Smooth muscle cell (in vitro differentiated cells): ENCODE data around the gene FSHR. TPM values are rescaled to one million over a fixed set of nuclear protein-coding genes. Genes with fewer than 3 reads are reported as not detected.

Experiments
- DNase-seq: peaks from one replicate; lab custom pipeline; 2025; ENCODE audit not compliant: unreplicated experiment; lab: John Stamatoyannopoulos, UW
- H2AFZ ChIP-seq: fragments of 200-600 bp; sonication (generic); 2 replicates; pipeline ENCODE4 v1.6.0; 2016; ENCODE audit warnings: antibody characterized with exemption, low read depth, mild to moderate bottlenecking
- H3F3A ChIP-seq: fragments of 200-600 bp; sonication (generic); 2 replicates; pipeline ENCODE4 v1.6.0; 2017; ENCODE audit warnings: antibody characterized with exemption, low read depth
- H3K27ac ChIP-seq: fragments of 200-600 bp; sonication (generic); 2 replicates; pipeline ENCODE4 v1.5.1; 2016; ENCODE audit warnings: low read depth, mild to moderate bottlenecking
- H3K27me3 ChIP-seq: fragments of 200-600 bp; sonication (generic); 2 replicates; pipeline ENCODE4 v1.6.1; 2016; ENCODE audit warnings: low read depth, mild to moderate bottlenecking
- H3K36me3 ChIP-seq: fragments of 200-600 bp; sonication (generic); 2 replicates; pipeline ENCODE4 v1.5.1; 2016; ENCODE audit warnings: low read depth
- H3K4me1 ChIP-seq: fragments of 200-600 bp; sonication (generic); 2 replicates; pipeline ENCODE4 v1.5.1; 2016; ENCODE audit warnings: low read depth
- H3K4me2 ChIP-seq: fragments of 200-600 bp; sonication (generic); 2 replicates; pipeline ENCODE4 v1.6.0; 2016; ENCODE audit warnings: mild to moderate bottlenecking
- H3K4me3 ChIP-seq: fragments of 200-600 bp; sonication (generic); 2 replicates; pipeline ENCODE4 v1.5.1; 2016; ENCODE audit warnings: mild to moderate bottlenecking
- H3K79me2 ChIP-seq: fragments of 200-600 bp; sonication (generic); 2 replicates; pipeline ENCODE4 v1.6.0; 2016; ENCODE audit warnings: low read depth, mild to moderate bottlenecking
- H3K9ac ChIP-seq: fragments of 200-600 bp; sonication (generic); 2 replicates; pipeline ENCODE4 v1.6.0; 2016; ENCODE audit warnings: low read depth
- H3K9me3 ChIP-seq: fragments of 200-600 bp; sonication (generic); replicated peaks from 2 replicates; pipeline ENCODE4 v1.5.1; 2016; ENCODE audit warnings: low read depth
- H4K20me1 ChIP-seq: fragments of 200-600 bp; sonication (generic); 2 replicates; pipeline ENCODE4 v1.6.0; 2016; ENCODE audit warnings: low read depth
- WGBS: methylation state at CpG from one replicate; pipeline ENCODE4 v1.1.7; 2016; ENCODE audit warnings: low lambda C conversion rate; 5-methylcytosine and 5-hydroxymethylcytosine counted together
- polyA plus RNA-seq: library from polyadenylated mRNA; unstranded; fragments of >200 nt; fragmentation: Nextera tagmentation; extraction: Ambion mirVana; gene quantifications from 2 replicates; pipeline ENCODE4 v1.2.1, GENCODE V29; 2016
- total RNA-seq: library from RNA; depleted of rRNA; stranded (reverse); fragments of >200 nt; gene quantifications from 2 replicates; pipeline ENCODE4 v1.2.3, GENCODE V29; 2014
- TF ChIP-seq, protein P1 (sequence below): fragments of 200-600 bp; sonication (generic); IDR thresholded peaks from 2 replicates; pipeline ENCODE4 v1.5.1; 2017; ENCODE audit warnings: borderline replicate concordance, mild to moderate bottlenecking, antibody characterized with exemption; ENCODE audit not compliant: insufficient read depth, poor library complexity, severe bottlenecking

Gene FSHR
- total and polyA plus RNA-seq, 2 experiments from 2014 or later, result not detected

GRCh38 chr2:49053156-49053555 is 101.2 kb downstream of the FSHR start:
- Histone ChIP-seq H2AFZ (no peak overlapping the region), H3K4me2 (no peak overlapping the region), H3K4me1 (no peaks in the 10 kb centered on the region), H4K20me1 (no peaks in the 10 kb centered on the region), H3K27ac (no peak overlapping the region), H3K4me3 (no peak overlapping the region), H3K27me3 (peaks cover 4% of the 10 kb centered on the region), H3K9me3 (no peaks in the 10 kb centered on the region), H3F3A (no peaks in the 10 kb centered on the region), H3K9ac (no peak overlapping the region), H3K36me3 (no peaks in the 10 kb centered on the region), H3K79me2 (no peaks in the 10 kb centered on the region)
- DNase-seq, result no peak
- TF ChIP-seq, protein P1, sequence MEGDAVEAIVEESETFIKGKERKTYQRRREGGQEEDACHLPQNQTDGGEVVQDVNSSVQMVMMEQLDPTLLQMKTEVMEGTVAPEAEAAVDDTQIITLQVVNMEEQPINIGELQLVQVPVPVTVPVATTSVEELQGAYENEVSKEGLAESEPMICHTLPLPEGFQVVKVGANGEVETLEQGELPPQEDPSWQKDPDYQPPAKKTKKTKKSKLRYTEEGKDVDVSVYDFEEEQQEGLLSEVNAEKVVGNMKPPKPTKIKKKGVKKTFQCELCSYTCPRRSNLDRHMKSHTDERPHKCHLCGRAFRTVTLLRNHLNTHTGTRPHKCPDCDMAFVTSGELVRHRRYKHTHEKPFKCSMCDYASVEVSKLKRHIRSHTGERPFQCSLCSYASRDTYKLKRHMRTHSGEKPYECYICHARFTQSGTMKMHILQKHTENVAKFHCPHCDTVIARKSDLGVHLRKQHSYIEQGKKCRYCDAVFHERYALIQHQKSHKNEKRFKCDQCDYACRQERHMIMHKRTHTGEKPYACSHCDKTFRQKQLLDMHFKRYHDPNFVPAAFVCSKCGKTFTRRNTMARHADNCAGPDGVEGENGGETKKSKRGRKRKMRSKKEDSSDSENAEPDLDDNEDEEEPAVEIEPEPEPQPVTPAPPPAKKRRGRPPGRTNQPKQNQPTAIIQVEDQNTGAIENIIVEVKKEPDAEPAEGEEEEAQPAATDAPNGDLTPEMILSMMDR, result no peak
- 84% methylated on average over 2 of the region's 2 CpGs for WGBS

DNA sequence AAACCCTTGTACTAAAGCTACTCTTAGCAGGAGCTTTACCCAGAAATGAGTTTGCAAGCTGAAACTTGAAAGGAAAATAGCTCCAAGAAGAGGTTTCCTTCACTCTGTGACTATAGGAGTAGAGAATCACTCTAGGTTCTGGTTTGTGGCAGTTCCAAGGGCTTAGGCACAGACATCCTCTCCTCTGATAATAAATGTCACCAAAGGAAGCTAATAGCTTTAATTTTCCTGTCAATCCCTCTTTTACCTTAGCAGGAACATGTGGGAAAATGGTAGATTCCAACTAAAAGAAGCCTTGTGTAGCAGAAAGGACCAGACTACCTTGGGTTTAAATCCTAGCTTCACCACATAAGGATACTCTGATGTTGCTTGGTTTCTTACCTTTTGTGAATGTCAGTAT is 104.0 kb downstream of the FSHR start:
- Histone ChIP-seq H2AFZ (no peak overlapping the region), H3K4me2 (no peak overlapping the region), H3F3A (no peaks in the 10 kb centered on the region), H3K36me3 (no peaks in the 10 kb centered on the region), H3K9me3 (no peaks in the 10 kb centered on the region), H3K4me3 (no peak overlapping the region), H3K79me2 (no peaks in the 10 kb centered on the region), H3K4me1 (no peaks in the 10 kb centered on the region), H3K27me3 (peaks cover 8% of the 10 kb centered on the region), H4K20me1 (no peaks in the 10 kb centered on the region), H3K9ac (no peak overlapping the region), H3K27ac (no peak overlapping the region)
- DNase-seq, result no peak
- TF ChIP-seq, protein P1, result no peak

GRCh38 chr2:49049161-49049560 is 105.2 kb downstream of the FSHR start:
- Histone ChIP-seq H3K4me1 (no peaks in the 10 kb centered on the region), H3K27me3 (peaks cover 8% of the 10 kb centered on the region), H3K79me2 (no peaks in the 10 kb centered on the region), H3K9ac (no peak overlapping the region), H3K4me3 (no peak overlapping the region), H3K36me3 (no peaks in the 10 kb centered on the region), H3F3A (no peaks in the 10 kb centered on the region), H2AFZ (no peak overlapping the region), H3K27ac (no peak overlapping the region), H3K9me3 (no peaks in the 10 kb centered on the region), H3K4me2 (no peak overlapping the region), H4K20me1 (no peaks in the 10 kb centered on the region)
- 84% methylated on average over 1 of the region's 1 CpG for WGBS
- no peak for DNase-seq
- TF ChIP-seq, protein P1, result no peak

GRCh38 chr2:49045083-49045482 is 109.2 kb downstream of the FSHR start:
- Histone ChIP-seq H3F3A (no peaks in the 10 kb centered on the region), H4K20me1 (no peaks in the 10 kb centered on the region), H3K79me2 (no peaks in the 10 kb centered on the region), H3K4me2 (no peak overlapping the region), H3K27me3 (peaks cover 6% of the 10 kb centered on the region), H3K4me1 (no peaks in the 10 kb centered on the region), H3K36me3 (no peaks in the 10 kb centered on the region), H3K27ac (no peak overlapping the region), H3K9me3 (no peaks in the 10 kb centered on the region), H3K4me3 (no peak overlapping the region), H2AFZ (no peak overlapping the region), H3K9ac (no peak overlapping the region)
- DNase-seq, result no peak
- TF ChIP-seq, protein P1, result no peak
- WGBS, result 96% methylated on average over 1 of the region's 1 CpG
